Tibial nerve (tissue), 4 donors: Measurements from ENCODE around the gene HMSD. TPM values are rescaled to one million over a fixed set of nuclear protein-coding genes. Genes with fewer than 3 reads are reported as not detected.

Source experiments
- DNase-seq, 2 donors: peaks; one replicate each; pipeline ENCODE4 v3.0.0-alpha.2; 2019; ENCODE audit warnings: low spot score in 2 of 2
- H3K27ac ChIP-seq, 4 donors: fragments of 200-600 bp; sonication (generic) in 3 of 4; one replicate each; pipeline ENCODE4 v1.5.1; 2017 to 2019; ENCODE audit warnings: mild to moderate bottlenecking in 1 of 4
- H3K27me3 ChIP-seq, 2 donors: fragments of 200-600 bp; sonication (generic) in 1 of 2; one replicate each; pipeline versions ENCODE4 v1.5.1 to v1.6.0; 2017 to 2019
- H3K36me3 ChIP-seq, 3 donors: fragments of 200-600 bp; sonication (generic); one replicate each; pipeline ENCODE4 v1.5.1; 2018 to 2019
- H3K4me1 ChIP-seq, 4 donors: fragments of 200-600 bp; sonication (generic) in 3 of 4; one replicate each; pipeline ENCODE4 v1.5.1; 2017 to 2019
- H3K4me3 ChIP-seq, 4 donors: fragments of 200-600 bp; sonication (generic) in 3 of 4; one replicate each; pipeline ENCODE4 v1.5.1; 2017 to 2019; ENCODE audit warnings: mild to moderate bottlenecking in 1 of 4, moderate library complexity in 1 of 4
- H3K9me3 ChIP-seq, 4 donors: fragments of 200-600 bp; sonication (generic) in 3 of 4; one replicate each; pipeline ENCODE4 v1.5.1; 2017 to 2019
- CTCF ChIP-seq, 5 experiments: fragments of 200-600 bp in 3 of 5; fragments of 450-650 bp in 2 of 5; sonication (generic) in 3 of 5; IDR thresholded peaks; one replicate each; pipeline ENCODE4 v1.5.1; 2016 to 2019; ENCODE audit warnings: antibody characterized with exemption in 5 of 5, mild to moderate bottlenecking in 3 of 5, moderate library complexity in 2 of 5
- EP300 ChIP-seq, 2 donors: sonication (generic); formaldehyde crosslinking; IDR thresholded peaks; one replicate each; pipeline ENCODE4 v1.6.1; 2017; ENCODE audit warnings: antibody characterized with exemption in 2 of 2, mild to moderate bottlenecking in 1 of 2
- POLR2A ChIP-seq, 2 donors: fragments of 450-650 bp; IDR thresholded peaks; one replicate each; pipeline ENCODE4 v1.6.1; 2017; ENCODE audit warnings: antibody characterized with exemption in 2 of 2, mild to moderate bottlenecking in 2 of 2, moderate library complexity in 2 of 2
- WGBS, 2 donors: methylation state at CpG; one replicate each; pipeline ENCODE4 v1.1.5; 2018; 5-methylcytosine and 5-hydroxymethylcytosine counted together
- total RNA-seq, 4 donors: library from RNA; depleted of rRNA; stranded (reverse); fragments of >200 nt; gene quantifications; one replicate each; pipeline ENCODE4 v1.1.0, GENCODE V29; 2016

The HMSD gene
- total RNA-seq, 4 donors from 2014 or later, result 0.63 to 0.87 TPM; not detected in 2

DNA sequence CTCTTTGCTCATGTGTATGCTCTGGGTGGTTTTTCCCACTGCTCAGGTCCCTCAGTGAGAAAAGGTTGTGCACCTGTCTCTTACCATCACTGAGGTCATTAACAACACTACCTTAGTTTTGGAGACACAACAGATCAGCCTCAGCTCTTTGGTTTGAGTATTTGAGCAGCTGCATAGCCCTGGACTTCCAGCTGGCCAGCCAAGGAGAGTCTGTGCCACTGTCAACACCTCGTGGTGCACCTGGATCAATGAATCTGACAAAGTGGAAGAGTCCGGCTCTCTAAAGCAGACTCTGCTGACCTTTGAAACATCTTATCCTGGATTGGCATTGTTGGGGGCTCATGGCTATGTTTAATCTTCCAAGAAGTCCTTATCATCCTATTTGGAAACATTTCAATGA lies 50.8 kb downstream of the HMSD start:
- H3K4me1 ChIP-seq, result no peaks in the 10 kb centered on the region
- H3K27ac ChIP-seq, result no peak overlapping the region
- peaks cover 0 to 11% (median 2%) of the 10 kb centered on the region in 4 donors for H3K9me3 ChIP-seq
- DNase-seq, result no peak
- H3K36me3 ChIP-seq, result peaks cover 0 to 9% (median 0%) of the 10 kb centered on the region in 3 donors
- no peak for TF ChIP-seq CTCF (IDR thresholded peaks at IDR 0.05)
- no peak for TF ChIP-seq EP300 (IDR thresholded peaks at IDR 0.05)
- H3K27me3 ChIP-seq, result no peaks in the 10 kb centered on the region
- no peak overlapping the region for H3K4me3 ChIP-seq
- 64 to 83% methylated on average over 2 of the region's 2 CpGs for WGBS, 2 donors

GRCh38 chr18:64002581-64002980 lies 53.5 kb downstream of the HMSD start:
- no peaks in the 10 kb centered on the region for H3K4me1 ChIP-seq
- H3K9me3 ChIP-seq, result no peaks in the 10 kb centered on the region
- DNase-seq, result no peak
- TF ChIP-seq EP300 (IDR thresholded peaks at IDR 0.05), result no peak
- no peak for TF ChIP-seq CTCF (IDR thresholded peaks at IDR 0.05)
- TF ChIP-seq POLR2A (IDR thresholded peaks at IDR 0.05), result no peak
- H3K36me3 ChIP-seq, result no peaks in the 10 kb centered on the region
- 42 to 73% methylated on average over 19 to 33 of the region's 41 CpGs for WGBS, 2 donors
- no peak overlapping the region for H3K27ac ChIP-seq
- H3K4me3 ChIP-seq, result no peak overlapping the region
- no peaks in the 10 kb centered on the region for H3K27me3 ChIP-seq

DNA sequence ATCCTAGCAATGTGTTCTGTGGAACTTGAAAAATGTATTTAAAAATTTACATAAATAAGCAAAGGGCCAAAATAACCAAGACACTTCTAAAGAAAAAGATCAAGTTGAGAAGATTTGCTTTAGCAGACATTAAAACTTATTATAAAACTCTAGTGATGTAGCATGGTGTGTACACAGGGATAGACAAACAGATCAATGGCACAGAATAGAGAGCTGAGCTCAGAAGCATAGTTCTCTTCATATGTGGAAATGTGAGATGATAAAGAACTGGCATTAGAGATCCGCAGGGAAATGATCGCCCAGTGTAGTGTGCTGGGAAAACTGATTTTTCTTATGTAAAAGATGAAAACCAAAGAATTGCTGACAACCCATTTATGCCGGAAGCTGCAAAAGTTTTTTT lies 60.2 kb downstream of the HMSD start:
- 84 to 95% methylated on average over 3 of the region's 3 CpGs for WGBS, 2 donors
- Histone ChIP-seq H3K4me3 (no peak overlapping the region), H3K9me3 (no peaks in the 10 kb centered on the region)

More for the DNA sequence above, 60.2 kb downstream of the HMSD start:
- Histone ChIP-seq H3K36me3 (no peaks in the 10 kb centered on the region), H3K27me3 (no peaks in the 10 kb centered on the region), H3K4me1 (no peaks in the 10 kb centered on the region), H3K27ac (no peak overlapping the region)
- TF ChIP-seq CTCF (IDR thresholded peaks at IDR 0.05) (no peak), POLR2A (IDR thresholded peaks at IDR 0.05) (no peak), EP300 (IDR thresholded peaks at IDR 0.05) (no peak)
- DNase-seq, result no peak

Other genes with a start within 250 kb of the HMSD start
- not detected for gene SERPINB11, start 246.3 kb upstream of the HMSD start, total RNA-seq
- gene SERPINB7, start 173.9 kb upstream of the HMSD start, total RNA-seq, result not detected
- gene SERPINB2, start 61.6 kb upstream of the HMSD start, total RNA-seq, result not detected
- under 1 TPM in 1 of 4 donors, not detected in 3; 0.22 TPM for gene SERPINB10, start 41.3 kb upstream of the HMSD start, total RNA-seq
- 10 to 100 TPM; 10.9 to 29.4 (median 17.9) TPM for gene SERPINB8, start 20.8 kb downstream of the HMSD start, total RNA-seq
- not detected for gene LINC00305, start 199.8 kb downstream of the HMSD start, total RNA-seq